ENCODE results near the gene MICAL2. TPM values are rescaled to one million over a fixed set of nuclear protein-coding genes. Genes with fewer than 3 reads are reported as not detected.

The MICAL2 gene
- total RNA-seq, 1 experiment from 2014 or later, result 247 TPM

- Histone ChIP-seq H3K36me3 (ENCODE audit: control insufficient read depth, insufficient read depth, low read length) (peaks cover 6% of the 10 kb centered on the region; the same call in 1 of the 2 replicates), H3K4me3 (ENCODE audit: low read depth, low read length) (no peak overlapping the region), H3K4me1 (peaks cover 42% of the 10 kb centered on the region), H3K9me3 (no peaks in the 10 kb centered on the region), H3K27me3 (replicated peaks; ENCODE audit: control insufficient read depth, insufficient read depth, low read length) (no peaks in the 10 kb centered on the region)
- TF ChIP-seq, protein P1, sequence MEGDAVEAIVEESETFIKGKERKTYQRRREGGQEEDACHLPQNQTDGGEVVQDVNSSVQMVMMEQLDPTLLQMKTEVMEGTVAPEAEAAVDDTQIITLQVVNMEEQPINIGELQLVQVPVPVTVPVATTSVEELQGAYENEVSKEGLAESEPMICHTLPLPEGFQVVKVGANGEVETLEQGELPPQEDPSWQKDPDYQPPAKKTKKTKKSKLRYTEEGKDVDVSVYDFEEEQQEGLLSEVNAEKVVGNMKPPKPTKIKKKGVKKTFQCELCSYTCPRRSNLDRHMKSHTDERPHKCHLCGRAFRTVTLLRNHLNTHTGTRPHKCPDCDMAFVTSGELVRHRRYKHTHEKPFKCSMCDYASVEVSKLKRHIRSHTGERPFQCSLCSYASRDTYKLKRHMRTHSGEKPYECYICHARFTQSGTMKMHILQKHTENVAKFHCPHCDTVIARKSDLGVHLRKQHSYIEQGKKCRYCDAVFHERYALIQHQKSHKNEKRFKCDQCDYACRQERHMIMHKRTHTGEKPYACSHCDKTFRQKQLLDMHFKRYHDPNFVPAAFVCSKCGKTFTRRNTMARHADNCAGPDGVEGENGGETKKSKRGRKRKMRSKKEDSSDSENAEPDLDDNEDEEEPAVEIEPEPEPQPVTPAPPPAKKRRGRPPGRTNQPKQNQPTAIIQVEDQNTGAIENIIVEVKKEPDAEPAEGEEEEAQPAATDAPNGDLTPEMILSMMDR (IDR thresholded peaks at IDR 0.05; ENCODE audit: insufficient read depth in 1 of 2, low read depth in 1 of 2, low read length in 1 of 2, severe bottlenecking in 1 of 2, unreplicated experiment in 1 of 2), result no peak
- Mint-ChIP-seq H3K4me3 (ENCODE audit: unreplicated experiment) (no peak overlapping the region), H3K9me3 (ENCODE audit: unreplicated experiment) (no peaks in the 10 kb centered on the region), H3K27ac (ENCODE audit: unreplicated experiment) (no peak overlapping the region), H3K36me3 (ENCODE audit: insufficient read depth, unreplicated experiment) (peaks cover 99% of the 10 kb centered on the region), H3K27me3 (ENCODE audit: insufficient read depth, unreplicated experiment) (no peaks in the 10 kb centered on the region), H3K4me1 (ENCODE audit: low read depth, unreplicated experiment) (peaks cover 30% of the 10 kb centered on the region)
- BruUV-seq (replicated peaks), result no TSS peak
- POLR2A ChIA-PET, result no interaction called here
- CTCF ChIA-PET, result no interaction called here
- intact Hi-C loops (cut with micrococcal nuclease; ENCODE audit: unreplicated experiment), result no loop called here
- DNase-seq, result no peak
Observed at GRCh38 chr11:12205330-12205729, 94.9 kb downstream of the MICAL2 start.

- peaks cover 18% of the 10 kb centered on the region for H3K4me1 Mint-ChIP-seq (ENCODE audit: low read depth, unreplicated experiment)
- peak overlapping the region; percentile 73 for H3K27ac Mint-ChIP-seq (ENCODE audit: unreplicated experiment)
- H3K27me3 Mint-ChIP-seq (ENCODE audit: insufficient read depth, unreplicated experiment), result no peaks in the 10 kb centered on the region
- intact Hi-C loops (cut with micrococcal nuclease; ENCODE audit: unreplicated experiment), result no loop called here
- peaks cover 100% of the 10 kb centered on the region for H3K36me3 Mint-ChIP-seq (ENCODE audit: insufficient read depth, unreplicated experiment)
- H3K9me3 Mint-ChIP-seq (ENCODE audit: unreplicated experiment), result no peaks in the 10 kb centered on the region
- TF ChIP-seq, protein P1 (IDR thresholded peaks at IDR 0.05; ENCODE audit: insufficient read depth in 1 of 2, low read depth in 1 of 2, low read length in 1 of 2, severe bottlenecking in 1 of 2, unreplicated experiment in 1 of 2), result no peak
- no TSS peak for BruUV-seq (replicated peaks)
- H3K4me3 Mint-ChIP-seq (ENCODE audit: unreplicated experiment), result no peak overlapping the region
- POLR2A ChIA-PET, result interaction anchor here (0.6 kb wide), 1 partner anchor 13 kb away, joined by 3 read pairs; no protein-coding TSS in a partner anchor
- Histone ChIP-seq H3K36me3 (ENCODE audit: control insufficient read depth, insufficient read depth, low read length) (peaks cover 7% of the 10 kb centered on the region), H3K4me1 (peaks cover 32% of the 10 kb centered on the region), H3K4me3 (ENCODE audit: low read depth, low read length) (no peak overlapping the region), H3K27me3 (replicated peaks; ENCODE audit: control insufficient read depth, insufficient read depth, low read length) (no peaks in the 10 kb centered on the region), H3K9me3 (no peaks in the 10 kb centered on the region)
- DNase-seq, result no peak
- CTCF ChIA-PET, result interaction anchor here (1.1 kb wide), 1 partner anchor 29 kb away, joined by 3 read pairs; no protein-coding TSS in a partner anchor
Observed at GRCh38 chr11:12206529-12206928, 96.1 kb downstream of the MICAL2 start.

- BruUV-seq (replicated peaks), result no TSS peak
- no peaks in the 10 kb centered on the region for H3K9me3 Mint-ChIP-seq (ENCODE audit: unreplicated experiment)
- peaks cover 22% of the 10 kb centered on the region for H3K4me1 Mint-ChIP-seq (ENCODE audit: low read depth, unreplicated experiment)
- Histone ChIP-seq H3K27me3 (replicated peaks; ENCODE audit: control insufficient read depth, insufficient read depth, low read length) (no peaks in the 10 kb centered on the region), H3K9me3 (no peaks in the 10 kb centered on the region), H3K4me1 (peaks cover 22% of the 10 kb centered on the region), H3K36me3 (ENCODE audit: control insufficient read depth, insufficient read depth, low read length) (peaks cover 9% of the 10 kb centered on the region), H3K4me3 (ENCODE audit: low read depth, low read length) (no peak overlapping the region)
- no peak overlapping the region for H3K4me3 Mint-ChIP-seq (ENCODE audit: unreplicated experiment)
- intact Hi-C loops (cut with micrococcal nuclease; ENCODE audit: unreplicated experiment), result no loop called here
- no peaks in the 10 kb centered on the region for H3K27me3 Mint-ChIP-seq (ENCODE audit: insufficient read depth, unreplicated experiment)
- peaks cover 100% of the 10 kb centered on the region for H3K36me3 Mint-ChIP-seq (ENCODE audit: insufficient read depth, unreplicated experiment)
- POLR2A ChIA-PET, result no interaction called here
- CTCF ChIA-PET, result interaction anchor here (1.1 kb wide), 1 partner anchor 28 kb away, joined by 3 read pairs; no protein-coding TSS in a partner anchor
- H3K27ac Mint-ChIP-seq (ENCODE audit: unreplicated experiment), result peak overlapping the region; percentile 73
- peak in 1 of 2 experiments; percentile 13 for DNase-seq
- TF ChIP-seq, protein P1 (IDR thresholded peaks at IDR 0.05; ENCODE audit: insufficient read depth in 1 of 2, low read depth in 1 of 2, low read length in 1 of 2, severe bottlenecking in 1 of 2, unreplicated experiment in 1 of 2), result no peak
Observed at GRCh38 chr11:12207384-12208150, 97.2 kb downstream of the MICAL2 start.

Data from Caco-2 (cell line).